HL-60 (cell line): ENCODE measurements around the gene TMEM253.

ENCODE experiments used
- DNase-seq, 2 experiments: peaks; one replicate each; pipeline ENCODE4 v3.0.0-alpha.2; 2010 to 2020; ENCODE audit warnings: low read depth in 1 of 2, low spot score in 1 of 2
- H3K27ac ChIP-seq: fragments of 250-450 bp; sonication (Bioruptor Pico); replicated peaks from 2 replicates; pipeline ENCODE4 v1.5.1; 2020; ENCODE audit warnings: mild to moderate bottlenecking, moderate library complexity
- H3K27me3 ChIP-seq: fragments of 250-450 bp; sonication (Bioruptor Pico); 2 replicates; pipeline ENCODE4 v1.5.1; 2021; ENCODE audit warnings: mild to moderate bottlenecking, moderate library complexity; ENCODE audit not compliant: insufficient read depth, poor library complexity, severe bottlenecking
- H3K4me3 ChIP-seq: replicated peaks from 2 replicates; pipeline ENCODE4 v1.5.1; 2011; ENCODE audit warnings: mild to moderate bottlenecking, control low read depth, low read length; ENCODE audit not compliant: insufficient read depth
- CTCF ChIP-seq: IDR thresholded peaks from one replicate; pipeline ENCODE4 v1.5.1; 2011; ENCODE audit warnings: low read length, control low read depth, inconsistent platforms; ENCODE audit not compliant: insufficient read depth
- GABPA ChIP-seq: IDR thresholded peaks from 2 replicates; pipeline ENCODE4 v1.6.1; 2012; ENCODE audit warnings: low read depth
- POLR2AphosphoS5 ChIP-seq: IDR thresholded peaks from 2 replicates; pipeline ENCODE4 v1.6.1; 2012; ENCODE audit warnings: low read depth
- REST ChIP-seq: IDR thresholded peaks from 2 replicates; pipeline ENCODE4 v1.6.1; 2012; ENCODE audit warnings: low read depth; ENCODE audit not compliant: insufficient replicate concordance
- SPI1 ChIP-seq: IDR thresholded peaks from 2 replicates; pipeline ENCODE4 v1.6.1; 2012; ENCODE audit warnings: low read depth, mild to moderate bottlenecking, borderline replicate concordance

The TMEM253 gene

GRCh38 chr14:21099596-21099985 is 1.3 kb upstream of the TMEM253 start:
- no peaks in the 10 kb centered on the region for H3K27me3 ChIP-seq
- TF ChIP-seq POLR2AphosphoS5 (no peak), CTCF (no peak), GABPA (no peak), SPI1 (no peak), REST (no peak)
- H3K27ac ChIP-seq: no peak overlapping the region
- DNase-seq: no peak
- H3K4me3 ChIP-seq: no peak overlapping the region

- no peak overlapping the region for H3K4me3 ChIP-seq
- TF ChIP-seq SPI1: no peak
- TF ChIP-seq POLR2AphosphoS5: no peak
- TF ChIP-seq REST: no peak
- TF ChIP-seq GABPA: no peak
- TF ChIP-seq CTCF: no peak
These were observed 1.0 kb downstream of the TMEM253 start for GRCh38 chr14:21101802-21102413.

GRCh38 chr14:21102521-21103410 is 1.9 kb downstream of the TMEM253 start:
- DNase-seq: no peak
- Histone ChIP-seq H3K27me3 (no peaks in the 10 kb centered on the region), H3K27ac (no peak overlapping the region; the same call in 1 of the 2 replicates), H3K4me3 (peak overlapping the region; percentile 73)
- TF ChIP-seq REST: no peak
- no peak for TF ChIP-seq SPI1
- TF ChIP-seq GABPA: no peak
- no peak for TF ChIP-seq CTCF
- TF ChIP-seq POLR2AphosphoS5: no peak

More at GRCh38 chr14:21101802-21102413, 1.0 kb downstream of the TMEM253 start:
- Histone ChIP-seq H3K27me3 (no peaks in the 10 kb centered on the region), H3K27ac (no peak overlapping the region)
- peak in 1 of 2 experiments; percentile 14 for DNase-seq
